ENCODE results near the gene RGS9.
"Not testable (repeated sequence)": the region's sequence is repeated elsewhere in the genome, so short reads cannot be mapped to it uniquely, and the experiment has no call there.

Gene RGS9

GRCh38 chr17:65109990-65110680 is 27.0 kb upstream of the RGS9 start:
- no peak overlapping the region for H3K4me3 ChIP-seq (ENCODE audit: low read depth, low read length)

DNA sequence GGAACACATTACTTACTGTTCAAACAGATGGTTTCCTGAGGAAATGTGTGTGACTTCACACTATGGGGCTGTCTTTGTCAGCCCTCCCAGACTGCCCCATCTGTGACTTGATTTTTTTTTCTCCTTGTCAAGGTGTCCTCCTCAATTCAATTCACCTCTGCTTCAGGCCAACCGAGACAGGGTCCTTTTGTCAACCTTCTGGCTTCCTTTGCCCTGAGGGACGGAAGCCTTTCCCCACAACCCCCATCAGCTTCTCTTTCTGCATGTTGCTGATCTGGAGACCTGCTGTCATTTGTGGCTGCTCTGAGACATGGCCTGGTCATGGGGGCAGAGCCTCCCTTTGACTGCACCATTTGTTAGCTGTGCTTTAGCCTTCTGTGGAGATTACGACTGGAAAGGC is 21.3 kb upstream of the RGS9 start:
- H3K4me3 ChIP-seq (ENCODE audit: low read depth, low read length) = no peak overlapping the region

GRCh38 chr17:65116515-65116914 is 20.7 kb upstream of the RGS9 start:
- not testable (repeated sequence) for H3K4me3 ChIP-seq (ENCODE audit: low read depth, low read length)

DNA sequence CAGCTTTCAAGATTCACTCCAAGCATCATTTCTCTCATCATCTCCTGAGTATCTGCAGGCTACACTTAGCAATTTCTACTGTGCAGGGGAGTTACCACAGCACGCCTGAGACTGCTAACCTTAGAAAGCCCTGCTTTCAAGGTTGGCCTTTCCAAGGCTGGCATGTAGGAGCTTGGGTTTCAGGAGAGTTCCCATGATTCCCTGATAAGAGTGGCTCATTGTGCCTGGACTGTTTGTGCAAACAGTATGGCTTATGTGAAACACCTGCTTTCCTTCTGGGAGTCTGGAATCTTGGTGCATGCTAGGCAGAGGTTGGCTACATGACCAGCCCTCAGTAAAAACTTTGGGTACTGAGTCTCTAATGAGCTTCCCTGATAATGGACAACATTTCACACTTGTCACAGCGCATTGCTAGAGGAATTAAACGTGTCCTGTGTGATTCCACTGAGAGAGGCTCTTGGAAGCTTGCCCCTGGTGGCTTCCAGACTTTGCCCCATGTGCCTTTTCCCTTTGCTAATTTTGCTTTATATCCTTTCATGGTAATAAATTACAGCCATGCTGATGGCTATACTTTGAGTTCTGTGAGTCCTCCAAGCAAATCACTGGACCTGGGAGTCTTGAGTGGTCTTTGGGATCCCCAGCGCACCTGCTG is 19.7 kb upstream of the RGS9 start:
- H3K4me3 ChIP-seq (ENCODE audit: low read depth, low read length) = no peak overlapping the region

DNA sequence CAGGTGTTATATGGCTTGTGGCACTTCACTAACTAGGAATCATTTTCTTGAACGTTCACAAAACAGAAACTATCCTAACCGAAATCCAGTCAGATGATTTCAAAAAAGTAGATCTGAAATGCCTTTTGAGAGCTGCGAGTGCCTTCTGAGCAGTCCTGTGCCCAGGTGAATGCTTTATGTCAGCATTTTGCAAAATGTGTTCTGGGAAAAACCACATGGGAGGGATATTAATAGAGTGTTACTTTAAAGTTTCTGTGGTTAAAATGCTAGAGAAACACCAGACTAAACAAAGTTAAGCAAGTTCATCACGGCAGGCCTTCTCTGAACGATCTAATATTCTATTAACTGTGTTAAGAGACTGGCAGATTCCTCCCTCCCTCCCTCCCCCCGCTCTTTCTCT is 15.8 kb upstream of the RGS9 start:
- H3K4me3 ChIP-seq (ENCODE audit: low read depth, low read length) = no peak overlapping the region

- H3K4me3 ChIP-seq (ENCODE audit: low read depth, low read length) = no peak overlapping the region
Measured at GRCh38 chr17:65121916-65122806, 15.0 kb upstream of the RGS9 start.

DNA sequence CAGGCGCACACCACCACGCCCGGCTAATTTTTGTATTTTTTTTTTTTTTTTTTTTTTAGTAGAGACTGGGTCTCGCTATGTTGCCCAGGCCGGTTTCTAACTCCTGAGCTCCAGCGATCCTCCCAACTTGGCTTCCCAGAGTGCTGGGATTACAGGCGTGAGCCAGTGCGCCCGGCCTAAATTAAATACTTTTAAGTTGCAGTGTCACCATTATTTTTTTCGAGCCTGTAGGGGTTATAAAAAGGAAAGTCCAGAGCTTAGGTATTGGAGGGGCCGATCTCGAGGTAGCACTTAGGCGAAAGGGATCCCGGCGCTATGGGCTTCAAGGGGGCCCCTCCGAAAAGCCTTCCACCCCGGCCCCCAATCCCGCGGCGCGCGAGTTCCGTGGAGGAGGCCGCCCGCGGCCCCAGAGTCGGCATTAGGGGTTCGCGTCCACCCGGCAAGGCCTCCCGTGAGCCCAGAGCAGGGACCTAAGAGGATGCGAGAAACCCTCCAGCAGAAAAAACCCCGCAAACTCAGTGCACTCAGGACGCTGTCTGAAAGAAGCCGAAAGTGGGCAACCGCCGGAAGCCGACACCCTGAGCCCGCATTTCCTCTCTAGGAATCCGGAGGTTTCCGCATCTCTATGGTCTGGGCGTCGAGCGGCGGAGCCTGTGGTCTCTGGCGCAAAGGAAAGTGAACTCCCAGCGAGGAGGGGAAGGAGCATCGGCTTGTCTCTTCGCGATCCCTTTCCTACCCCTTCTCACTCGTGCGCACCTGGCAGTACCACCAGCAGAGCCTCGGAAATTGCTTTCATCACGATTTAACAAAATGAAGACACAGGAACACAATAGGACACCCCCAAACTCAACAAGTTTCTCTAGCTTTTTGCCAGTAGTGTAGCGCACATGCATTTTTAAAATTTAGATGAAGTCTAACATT is 14.1 kb upstream of the RGS9 start:
- H3K4me3 ChIP-seq (ENCODE audit: low read depth, low read length) = peak overlapping the region; percentile 46

DNA sequence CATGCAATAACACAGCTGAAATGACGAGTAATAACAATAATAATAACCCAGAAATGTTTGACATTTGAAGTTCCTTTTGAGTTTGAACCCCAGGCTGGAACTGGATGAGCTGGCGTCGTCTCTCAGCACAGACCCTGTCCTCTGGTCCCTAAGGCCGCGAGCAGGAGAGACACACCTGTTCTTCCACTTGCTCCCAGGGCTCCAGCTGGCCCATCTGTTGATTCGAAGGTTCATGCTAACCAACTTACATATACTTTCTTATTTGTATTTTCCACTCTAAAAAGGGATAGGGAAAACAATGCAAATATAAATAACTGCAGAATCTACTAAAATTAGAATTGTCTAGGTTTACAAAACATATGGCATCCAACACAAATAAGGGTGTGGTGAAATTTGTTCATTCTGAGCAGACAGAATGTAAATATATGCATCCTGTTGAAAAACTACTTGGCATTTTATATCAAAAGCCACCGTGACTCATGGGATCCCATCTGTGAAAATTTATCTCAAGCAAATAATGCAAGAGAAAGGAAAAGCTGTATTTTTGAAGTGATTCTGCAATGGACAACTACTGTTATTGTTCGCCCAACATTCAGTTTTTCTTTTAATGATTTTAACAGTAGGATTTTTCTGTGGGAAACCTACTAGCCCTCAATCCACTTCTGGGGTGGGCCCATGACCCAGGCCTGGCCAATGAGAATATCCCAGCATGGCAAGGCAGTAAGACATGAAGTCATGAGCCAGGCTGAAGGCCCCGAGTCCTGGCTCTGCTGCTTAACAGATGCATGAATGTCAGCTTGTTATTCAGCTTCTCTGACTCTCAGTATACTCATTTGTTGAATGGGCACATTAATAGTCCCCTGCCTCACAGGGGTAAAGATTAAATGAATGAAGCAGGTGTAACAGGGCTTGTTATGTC is 13.2 kb upstream of the RGS9 start:
- H3K4me3 ChIP-seq (ENCODE audit: low read depth, low read length) = peak overlapping the region; percentile 46

DNA sequence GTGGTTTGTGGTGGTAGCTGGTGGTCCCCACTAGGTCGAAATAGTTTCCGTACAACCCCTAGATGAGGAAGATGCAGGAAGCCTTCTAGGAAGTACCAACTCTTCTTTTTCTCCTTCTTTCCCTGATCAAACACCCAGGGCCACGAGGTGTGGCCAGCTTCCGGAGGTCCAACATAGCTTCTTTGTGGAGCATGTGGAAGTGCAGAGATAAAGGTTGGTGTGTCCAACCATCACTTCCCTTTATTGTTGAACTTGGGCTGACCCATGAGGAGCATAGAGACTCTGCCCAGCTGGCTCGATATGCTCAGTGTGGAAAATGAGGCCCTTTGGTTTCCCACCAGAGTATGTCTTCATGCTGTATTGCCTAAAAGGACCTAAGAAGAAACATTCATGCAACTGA is 6.3 kb upstream of the RGS9 start:
- H3K4me3 ChIP-seq (ENCODE audit: low read depth, low read length) = no peak overlapping the region

- no peak overlapping the region for H3K4me3 ChIP-seq (ENCODE audit: low read depth, low read length)
Measured at GRCh38 chr17:65131240-65131639, 5.9 kb upstream of the RGS9 start.

DNA sequence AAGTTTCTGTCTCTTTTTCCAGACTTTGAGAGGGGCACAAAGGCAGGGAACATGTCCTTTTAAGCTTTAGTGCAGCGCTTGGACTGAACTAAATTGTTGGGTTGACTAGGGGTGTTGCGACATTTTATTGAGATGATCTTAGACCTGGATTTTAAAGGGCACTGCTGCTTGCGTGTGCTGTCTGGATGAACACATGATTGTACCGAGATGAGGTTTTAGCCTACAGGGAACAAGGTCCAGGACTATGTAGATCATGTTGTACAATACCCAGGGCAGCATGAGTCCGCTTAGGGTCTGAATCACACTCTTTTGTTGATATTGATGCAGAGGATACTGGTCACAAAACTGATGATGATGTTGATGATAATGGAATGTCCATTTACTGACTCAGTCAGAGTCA is 5.2 kb upstream of the RGS9 start:
- H3K4me3 ChIP-seq (ENCODE audit: low read depth, low read length) = no peak overlapping the region

GRCh38 chr17:65134035-65134434 is 3.1 kb upstream of the RGS9 start:
- H3K4me3 ChIP-seq (ENCODE audit: low read depth, low read length) = no peak overlapping the region

- no peak overlapping the region for H3K4me3 ChIP-seq (ENCODE audit: low read depth, low read length)
Measured at GRCh38 chr17:65139101-65139764, 2.1 kb downstream of the RGS9 start.

- no peak overlapping the region for H3K4me3 ChIP-seq (ENCODE audit: low read depth, low read length)
Measured at GRCh38 chr17:65142247-65142646, 5.1 kb downstream of the RGS9 start.

- H3K4me3 ChIP-seq (ENCODE audit: low read depth, low read length) = no peak overlapping the region
Measured at GRCh38 chr17:65143889-65144604, 6.9 kb downstream of the RGS9 start.

DNA sequence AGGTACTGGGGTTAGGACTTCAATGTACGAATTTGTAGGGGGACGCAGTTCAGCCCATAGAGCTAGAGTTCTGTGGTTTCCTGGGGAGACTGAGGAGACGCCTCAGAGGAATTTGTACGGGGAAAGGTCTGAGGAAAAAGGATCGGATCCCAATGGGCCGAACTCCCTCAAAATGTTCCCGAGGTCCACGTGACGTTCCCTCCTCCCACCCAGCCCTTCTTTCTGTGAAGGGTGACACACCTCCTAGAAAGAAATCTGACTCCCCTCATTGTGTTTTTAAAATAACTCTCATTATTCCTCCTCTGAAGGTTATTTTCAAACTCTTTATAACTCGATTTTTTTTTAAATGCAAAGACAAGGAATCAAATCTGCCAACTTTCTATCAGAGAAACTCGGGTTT is 8.6 kb downstream of the RGS9 start:
- H3K4me3 ChIP-seq (ENCODE audit: low read depth, low read length) = no peak overlapping the region

DNA sequence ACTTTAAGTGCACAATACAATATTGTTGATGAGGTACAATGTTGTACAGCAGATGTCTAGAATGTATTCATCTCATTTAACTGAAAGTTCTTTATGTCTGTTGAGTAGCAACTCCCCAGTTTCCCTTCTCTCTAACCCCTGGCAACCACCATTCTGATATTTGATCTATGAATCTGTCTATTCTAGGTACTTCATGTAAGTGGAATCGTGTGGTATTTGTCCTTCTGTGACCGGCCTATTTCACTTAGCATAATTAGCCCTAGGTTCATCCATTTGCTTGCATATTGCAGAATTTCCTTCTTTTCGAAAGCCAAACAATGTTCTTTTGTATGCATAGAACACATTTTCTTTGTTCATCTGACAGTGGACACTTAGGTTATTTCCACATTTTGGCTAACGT is 10.8 kb downstream of the RGS9 start:
- no peak overlapping the region for H3K4me3 ChIP-seq (ENCODE audit: low read depth, low read length)

GRCh38 chr17:65154770-65155589 is 17.8 kb downstream of the RGS9 start:
- no peak overlapping the region for H3K4me3 ChIP-seq (ENCODE audit: low read depth, low read length)

Data from iPS-11a (cell line).